ENCODE data around the gene HACD4.
"Not testable (repeated sequence)": the region's sequence is repeated elsewhere in the genome, so short reads cannot be mapped to it uniquely, and the experiment has no call there.

Gene HACD4

DNA sequence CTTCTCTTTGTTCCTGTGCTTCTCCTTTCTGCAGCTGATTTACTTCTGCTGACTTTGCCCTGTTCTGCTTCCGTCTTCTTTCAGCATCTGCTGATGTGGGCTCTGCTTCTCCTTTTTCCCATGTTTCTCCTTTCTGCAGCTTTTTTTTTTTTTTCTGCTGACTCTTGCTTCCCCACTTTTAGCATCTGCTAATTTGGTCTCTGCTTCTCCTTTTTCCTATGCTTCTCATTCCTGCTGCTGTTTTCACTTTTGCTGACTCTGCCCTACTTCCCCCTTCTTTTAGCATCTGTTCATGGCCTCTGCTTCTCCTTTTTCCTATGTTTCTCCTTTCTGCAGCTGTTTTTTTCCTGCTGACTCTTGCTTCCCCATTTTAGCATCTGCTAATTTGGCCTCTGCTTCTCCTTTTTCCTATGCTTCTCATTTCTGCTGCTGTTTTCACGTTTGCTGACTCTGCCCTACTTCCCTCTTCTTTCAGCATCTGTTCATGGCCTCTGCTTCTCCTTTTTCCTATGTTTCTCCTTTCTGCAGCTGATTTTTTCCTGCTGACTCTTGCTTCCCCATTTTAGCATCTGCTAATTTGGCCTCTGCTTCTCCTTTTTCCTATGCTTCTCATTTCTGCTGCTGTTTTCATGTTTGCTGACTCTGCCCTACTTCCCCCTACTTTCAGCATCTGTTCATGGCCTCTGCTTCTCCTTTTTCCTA lies 58.0 kb downstream of the HACD4 start:
- not testable (repeated sequence) for DNase-seq (ENCODE audit: low spot score)

DNA sequence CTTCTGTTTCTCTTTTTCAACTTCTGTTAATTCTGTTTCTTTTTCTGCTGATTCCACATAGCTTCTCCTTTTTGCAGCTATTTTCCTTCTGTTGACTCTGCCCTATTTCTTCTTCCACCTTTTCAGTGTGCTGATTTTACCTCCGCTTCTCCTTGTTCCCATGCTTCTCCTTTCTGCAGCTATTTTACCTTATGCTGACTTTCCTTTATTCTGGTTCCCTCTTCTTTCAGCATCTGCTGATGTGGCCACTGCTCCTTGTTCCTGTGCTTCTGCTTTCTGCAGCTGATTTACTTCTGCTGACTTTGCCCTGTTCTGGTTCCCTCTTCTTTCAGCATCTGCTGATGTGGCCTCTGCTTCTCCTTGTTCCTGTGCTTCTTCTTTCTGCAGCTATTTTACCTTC lies 58.8 kb downstream of the HACD4 start:
- DNase-seq (ENCODE audit: low spot score): no peak

DNA sequence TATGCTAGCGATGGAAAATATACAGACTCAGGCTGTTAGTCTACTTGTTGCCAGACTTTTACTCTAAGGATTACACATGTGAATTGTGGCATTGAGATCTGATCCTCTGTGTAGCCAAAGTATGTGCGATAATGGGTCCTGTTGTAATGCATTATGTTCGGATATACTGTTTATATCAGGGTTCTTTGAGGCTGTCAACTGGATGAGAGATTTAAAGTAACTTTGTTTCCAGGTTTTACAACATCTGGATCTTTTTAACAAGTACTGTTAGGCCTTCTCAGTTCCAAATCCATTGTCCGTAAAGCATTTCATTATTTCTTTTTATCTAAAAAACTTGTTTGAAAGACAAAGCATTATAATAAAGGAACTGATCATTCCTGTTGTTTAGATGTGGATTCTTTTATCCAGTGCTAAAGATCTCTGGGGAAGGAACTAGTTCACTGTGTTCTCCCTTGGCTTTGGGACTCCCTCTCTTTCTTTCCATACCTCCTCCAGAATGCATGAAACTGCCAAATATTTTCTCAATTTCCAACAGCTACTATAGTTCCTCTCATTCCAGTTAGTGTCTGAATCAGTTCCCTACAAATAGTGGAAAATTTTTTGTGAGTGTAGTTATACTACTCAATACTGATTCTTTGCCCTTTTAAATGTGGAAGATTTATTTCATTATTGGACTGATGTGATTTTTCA lies 68.8 kb downstream of the HACD4 start:
- no peak for DNase-seq (ENCODE audit: low spot score)

DNA sequence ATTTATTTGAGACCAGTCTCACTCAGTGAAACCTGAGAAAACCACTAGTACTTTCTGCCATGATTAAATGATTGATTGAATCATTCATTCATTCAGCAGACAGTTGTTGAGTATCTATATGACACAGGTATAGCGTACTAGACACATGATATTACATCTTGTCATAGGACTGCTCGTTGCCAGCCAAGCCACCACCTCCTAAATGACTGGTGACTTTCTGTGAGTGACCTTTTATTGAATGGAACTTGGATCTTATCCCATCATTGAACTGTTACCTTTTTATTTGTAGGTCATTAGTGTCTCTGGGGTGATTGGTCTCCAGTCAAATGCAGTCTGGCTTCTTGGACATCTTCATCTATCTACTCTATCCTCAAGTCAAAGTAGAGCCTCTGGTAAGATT lies 80.7 kb downstream of the HACD4 start:
- DNase-seq (ENCODE audit: low spot score): no peak

Measured in kidney tubule cell (primary cell).